ENCODE measurements around the gene FAM83B.

DNA sequence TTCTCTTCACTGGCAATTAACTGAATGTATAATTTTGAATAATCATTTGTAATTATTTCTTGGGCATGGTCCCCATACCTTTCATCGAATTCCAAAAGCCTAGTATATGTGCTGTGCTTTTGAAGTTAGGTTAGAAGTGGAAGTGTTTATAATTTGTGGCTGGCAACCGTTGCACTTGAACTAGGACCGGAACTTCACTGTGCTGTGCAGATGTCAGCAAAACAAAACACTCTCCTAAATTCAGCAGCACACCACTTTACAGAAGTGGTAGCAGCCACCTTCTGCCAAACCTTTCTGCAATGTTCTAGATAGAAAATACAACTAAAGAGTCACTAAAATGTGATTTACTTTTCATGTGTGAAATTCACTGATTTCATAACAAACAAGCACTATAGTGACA lies 111.9 kb downstream of the FAM83B start:
- TF ChIP-seq, protein P1, sequence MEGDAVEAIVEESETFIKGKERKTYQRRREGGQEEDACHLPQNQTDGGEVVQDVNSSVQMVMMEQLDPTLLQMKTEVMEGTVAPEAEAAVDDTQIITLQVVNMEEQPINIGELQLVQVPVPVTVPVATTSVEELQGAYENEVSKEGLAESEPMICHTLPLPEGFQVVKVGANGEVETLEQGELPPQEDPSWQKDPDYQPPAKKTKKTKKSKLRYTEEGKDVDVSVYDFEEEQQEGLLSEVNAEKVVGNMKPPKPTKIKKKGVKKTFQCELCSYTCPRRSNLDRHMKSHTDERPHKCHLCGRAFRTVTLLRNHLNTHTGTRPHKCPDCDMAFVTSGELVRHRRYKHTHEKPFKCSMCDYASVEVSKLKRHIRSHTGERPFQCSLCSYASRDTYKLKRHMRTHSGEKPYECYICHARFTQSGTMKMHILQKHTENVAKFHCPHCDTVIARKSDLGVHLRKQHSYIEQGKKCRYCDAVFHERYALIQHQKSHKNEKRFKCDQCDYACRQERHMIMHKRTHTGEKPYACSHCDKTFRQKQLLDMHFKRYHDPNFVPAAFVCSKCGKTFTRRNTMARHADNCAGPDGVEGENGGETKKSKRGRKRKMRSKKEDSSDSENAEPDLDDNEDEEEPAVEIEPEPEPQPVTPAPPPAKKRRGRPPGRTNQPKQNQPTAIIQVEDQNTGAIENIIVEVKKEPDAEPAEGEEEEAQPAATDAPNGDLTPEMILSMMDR (IDR thresholded peaks at IDR 0.05) = no peak
- TF ChIP-seq POLR2A (IDR thresholded peaks at IDR 0.05) = no peak
